GM23248 (cell line): ENCODE measurements around the gene PELI2.

Experiments
- EZH2 ChIP-seq: fragments of 200-600 bp; sonication (generic); IDR thresholded peaks from 2 replicates; pipeline ENCODE4 v1.6.1; 2018; ENCODE audit warnings: antibody characterized with exemption, mild to moderate bottlenecking; ENCODE audit not compliant: insufficient read depth, poor library complexity, severe bottlenecking
- EZH2phosphoT487 ChIP-seq: fragments of 200-600 bp; sonication (generic); IDR thresholded peaks from 2 replicates; pipeline ENCODE4 v1.6.1; 2018; ENCODE audit warnings: antibody characterized with exemption, moderate library complexity, mild to moderate bottlenecking, low read depth; ENCODE audit not compliant: insufficient read depth

DNA sequence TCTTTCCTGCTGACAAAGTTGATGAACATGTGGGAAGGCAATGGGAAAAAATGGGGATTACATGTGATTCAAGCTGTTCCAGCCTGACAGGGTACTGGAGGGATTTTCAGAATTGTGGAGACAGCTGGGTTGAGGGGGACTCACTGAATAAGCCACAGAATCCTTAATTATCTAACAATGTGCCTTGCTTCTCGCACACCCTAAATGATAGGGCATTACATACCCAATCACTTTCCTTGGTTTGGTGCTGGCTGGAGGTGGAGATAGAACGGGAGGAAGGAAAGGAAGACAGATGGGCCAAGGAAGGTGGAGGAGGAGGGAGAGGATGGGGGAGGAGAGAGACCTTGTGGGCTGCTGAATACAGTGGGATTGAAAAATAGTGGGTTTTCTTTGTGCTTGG, 20.7 kb downstream of the PELI2 start:
- TF ChIP-seq EZH2 (no peak), EZH2phosphoT487 (no peak)
